ENCODE data around the gene PAFAH1B1.
"Not testable (repeated sequence)": the region's sequence is repeated elsewhere in the genome, so short reads cannot be mapped to it uniquely, and the experiment has no call there.

PAFAH1B1 gene

DNA sequence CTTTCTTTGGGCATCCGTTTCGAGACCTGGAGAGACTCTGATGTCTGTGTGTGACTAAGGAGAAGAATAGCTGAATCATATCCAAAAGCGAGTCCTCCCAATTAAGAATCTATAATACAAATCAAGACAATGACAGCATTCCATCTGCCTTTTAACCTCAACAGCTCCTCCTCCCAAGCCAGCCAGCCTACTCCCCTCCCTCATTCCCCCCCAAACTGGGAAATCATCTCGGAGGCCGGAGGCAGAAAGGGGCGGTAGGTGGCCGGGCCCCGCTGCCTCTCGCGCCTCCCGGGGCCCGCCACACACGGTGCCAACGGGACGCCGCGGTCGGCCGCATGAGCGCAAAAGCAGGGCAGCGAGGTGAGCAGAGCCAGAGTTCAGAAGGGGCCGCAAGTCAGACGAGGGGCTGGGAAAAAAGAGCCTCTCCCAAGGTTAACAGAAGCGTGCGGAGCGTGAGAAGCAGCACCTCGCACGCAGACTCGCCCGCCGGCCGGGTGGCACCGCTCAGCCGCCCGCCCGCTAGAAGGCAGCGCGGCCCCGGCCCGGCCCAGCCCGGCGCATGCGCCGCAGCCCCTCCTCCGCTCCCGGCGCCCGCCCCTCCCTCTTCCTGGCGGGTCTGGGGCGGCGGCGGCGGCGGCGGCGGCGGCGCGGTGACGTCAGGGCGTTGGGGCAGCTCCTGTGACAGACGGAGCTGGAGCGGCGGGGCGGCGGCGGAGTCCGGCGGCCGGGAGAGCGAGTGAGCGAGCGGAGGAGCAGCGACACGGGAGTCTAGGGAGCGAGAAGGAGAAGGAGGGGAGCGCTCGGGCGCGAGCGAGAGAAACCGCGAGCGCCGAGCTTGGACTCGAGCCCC, at the start of gene PAFAH1B1:
Gene PAFAH1B1, plus strand, starts transcription at position 684 of the 850 bp plus-strand sequence. CDS start 44,635 bp downstream, outside the sequence.
- DNase-seq, result peak; percentile 86 to 87

DNA sequence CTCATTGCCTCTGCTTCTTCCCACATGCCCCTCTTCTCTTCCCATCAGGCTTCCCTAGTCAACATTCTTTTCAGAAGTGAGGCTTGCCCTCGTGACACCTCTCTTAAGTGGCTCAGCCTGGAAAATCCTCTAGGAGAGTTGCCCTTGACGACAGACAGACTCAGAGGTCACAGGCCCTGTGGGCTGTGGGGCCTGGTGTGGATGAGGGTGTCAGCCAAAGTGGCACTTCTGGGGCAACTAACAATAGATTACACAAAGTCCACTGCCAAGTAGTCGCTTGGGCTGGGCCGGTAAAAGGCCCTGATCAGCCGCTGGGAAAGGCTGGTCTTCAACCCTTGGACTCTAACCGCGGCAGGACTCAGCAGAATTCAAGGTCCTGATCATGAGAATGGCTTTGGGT, 48.1 kb upstream of the PAFAH1B1 start:
- DNase-seq, result peak in 1 of 2 experiments; percentile 28

DNA sequence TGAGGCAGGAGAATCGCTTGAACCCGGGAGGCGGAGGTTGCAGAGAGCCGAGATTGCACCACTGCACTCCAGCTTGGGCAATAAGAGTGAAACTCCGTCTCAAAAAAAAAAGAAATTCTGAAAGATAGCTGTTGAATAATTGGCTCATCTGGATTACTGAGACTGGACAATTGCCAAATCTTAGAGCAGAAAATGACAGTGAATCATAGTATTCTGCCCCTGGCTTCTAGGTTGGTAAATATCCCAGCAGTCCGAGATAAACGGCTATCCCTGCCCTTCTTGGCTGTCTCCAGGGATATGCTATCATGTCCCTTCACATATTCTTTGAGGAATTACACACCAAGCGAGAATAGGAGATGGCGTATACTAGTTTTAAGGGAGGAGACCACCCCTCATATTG, 46.3 kb upstream of the PAFAH1B1 start:
- no peak for DNase-seq

DNA sequence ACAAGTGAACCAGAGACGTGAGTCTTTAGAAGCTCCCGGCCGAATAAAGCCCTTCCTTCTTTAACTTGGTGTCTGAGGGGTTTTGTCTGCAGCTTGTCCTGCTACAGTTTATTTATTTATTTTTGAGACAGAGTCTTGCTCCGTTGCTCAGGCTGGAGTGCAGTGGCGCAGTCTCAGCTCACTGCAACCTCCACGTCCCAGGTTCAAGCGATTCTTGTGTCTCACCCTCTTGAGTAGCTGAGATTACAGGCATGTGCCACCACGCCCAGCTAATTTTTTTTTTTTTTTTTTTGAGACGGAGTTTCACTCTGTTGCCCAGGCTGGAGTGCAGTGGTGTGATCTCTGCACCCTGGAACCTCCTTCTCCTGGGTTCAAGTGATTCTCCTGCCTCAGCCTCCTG, 45.4 kb upstream of the PAFAH1B1 start:
- not testable (repeated sequence) for DNase-seq

DNA sequence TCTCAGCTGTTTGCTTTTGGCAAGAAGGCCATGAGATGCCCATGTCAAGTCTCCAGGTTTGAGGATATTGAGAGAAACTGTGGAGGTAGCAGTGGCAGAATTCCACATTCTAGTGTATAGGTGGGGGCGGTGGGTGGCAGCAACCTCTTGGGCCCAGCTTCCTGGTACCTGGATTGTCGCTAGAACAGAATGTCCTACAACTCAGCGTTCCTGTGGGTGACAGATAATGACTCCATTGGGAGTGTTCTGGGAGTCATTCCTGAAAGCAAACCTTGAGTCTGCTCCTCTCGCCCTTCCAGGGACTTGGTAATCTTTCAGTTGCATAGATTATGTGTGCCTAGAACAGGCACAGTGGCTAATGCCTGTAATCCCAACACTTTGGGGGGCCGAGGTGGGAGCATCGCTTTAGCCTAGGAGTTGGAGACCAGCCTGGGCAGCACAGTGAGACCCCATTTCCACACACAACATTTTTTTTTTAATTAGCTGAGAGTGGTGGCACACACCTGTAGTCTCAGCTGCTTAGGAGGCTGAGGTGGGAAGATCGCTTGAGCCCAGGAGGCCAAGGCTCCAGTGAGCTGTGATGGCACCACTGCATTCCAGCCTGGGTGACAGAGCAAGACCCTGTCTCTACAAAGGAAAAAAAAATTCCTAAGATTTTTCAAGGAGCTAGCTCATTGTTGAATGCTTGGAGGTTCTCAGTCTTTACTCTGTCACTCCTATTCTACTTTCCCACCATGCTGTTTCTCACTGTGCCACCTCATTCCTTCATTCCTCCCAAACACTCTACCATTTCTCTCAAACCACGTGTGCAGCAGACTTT, 43.9 kb upstream of the PAFAH1B1 start:
- no peak for DNase-seq

DNA sequence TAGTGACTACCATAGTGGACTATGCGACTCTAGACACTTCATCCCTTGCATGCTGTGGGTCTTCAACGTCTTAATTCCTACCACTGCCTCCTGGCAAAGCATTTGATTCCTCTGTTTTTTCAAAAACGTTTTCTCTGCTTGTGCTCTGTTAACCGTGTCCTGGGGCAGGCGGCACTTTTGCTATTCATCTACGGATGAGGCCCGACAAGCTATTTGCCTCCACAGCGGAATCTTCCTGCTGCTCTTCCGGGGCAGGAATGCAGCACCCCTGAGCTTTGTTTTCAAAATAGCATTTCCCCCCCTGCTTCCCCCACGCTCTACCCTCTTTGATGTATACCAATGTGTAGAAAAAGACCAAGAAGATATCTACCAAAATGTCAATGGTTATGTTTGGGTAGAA, 42.0 kb upstream of the PAFAH1B1 start:
- DNase-seq, result no peak

DNA sequence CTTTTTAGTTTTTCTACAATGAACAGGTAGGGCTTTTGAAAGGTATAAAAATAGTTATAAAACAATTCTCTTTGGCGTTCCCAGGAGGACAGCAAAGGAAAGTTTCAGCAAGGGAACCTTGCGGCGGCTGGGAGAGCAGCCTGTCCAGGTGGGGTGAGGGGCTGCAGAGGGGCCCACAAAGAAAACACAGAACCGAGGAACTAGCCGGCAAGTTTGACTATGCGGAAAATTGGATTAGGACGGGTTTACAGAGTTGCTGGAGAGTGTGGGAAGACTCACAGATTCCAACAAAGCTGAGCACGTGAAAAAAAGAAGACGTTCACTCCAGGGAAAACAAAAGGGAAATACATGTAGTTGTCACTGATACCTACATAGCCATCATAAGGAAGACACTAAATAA, 41.5 kb upstream of the PAFAH1B1 start:
- no peak for DNase-seq

DNA sequence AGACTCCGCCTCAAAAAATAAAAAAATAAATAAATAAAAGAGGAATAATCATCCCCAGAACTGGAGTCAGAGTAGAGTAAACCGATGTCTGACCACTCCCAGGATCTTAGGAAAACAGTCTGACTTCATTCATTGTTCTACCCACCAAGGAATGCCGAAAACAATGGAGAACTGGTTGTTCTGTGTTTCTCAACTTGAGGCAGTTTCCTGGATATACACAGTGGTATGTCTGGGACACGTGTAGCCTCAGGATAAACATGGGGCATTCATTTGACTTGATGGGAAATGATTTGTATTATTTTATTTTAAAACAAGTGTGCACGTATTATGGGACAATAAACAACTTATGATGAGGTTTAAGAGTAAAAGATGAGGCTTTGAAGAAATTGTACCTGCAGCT, 32.8 kb upstream of the PAFAH1B1 start:
- no peak for DNase-seq

DNA sequence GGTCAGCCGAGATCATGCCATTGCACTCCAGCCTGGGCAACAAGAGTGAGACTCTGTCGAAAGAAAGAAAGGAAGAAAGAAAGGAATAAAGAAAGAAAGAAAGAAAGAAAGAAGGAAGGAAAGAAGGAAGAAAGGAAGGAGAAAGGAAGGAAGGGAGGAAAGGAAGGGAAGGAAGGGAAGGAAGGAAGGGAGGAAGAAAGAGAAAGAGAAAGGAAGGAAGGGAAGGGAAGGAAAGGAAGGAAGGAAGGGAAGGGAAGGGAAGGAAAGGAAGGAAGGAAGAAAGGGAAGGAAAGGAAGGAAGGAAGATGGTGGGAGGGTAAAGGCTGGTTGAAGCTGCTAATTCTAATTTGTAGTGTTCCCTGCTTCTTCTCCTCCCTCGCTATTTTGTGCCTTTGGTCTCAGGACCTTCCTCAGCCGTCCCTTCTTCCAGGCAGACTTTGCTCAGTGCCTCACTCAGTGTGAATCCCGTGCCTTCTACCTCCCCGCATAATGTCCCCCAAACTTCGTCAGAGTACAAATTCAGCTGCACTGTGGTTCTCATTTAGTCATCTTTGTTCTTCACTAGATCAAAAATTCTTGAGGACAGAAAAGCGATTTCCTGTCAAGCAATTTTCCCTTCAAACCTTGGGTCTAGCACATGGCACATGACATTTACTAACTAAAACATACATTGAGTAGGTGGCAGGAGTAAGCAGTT, 31.1 kb upstream of the PAFAH1B1 start:
- no peak for DNase-seq

DNA sequence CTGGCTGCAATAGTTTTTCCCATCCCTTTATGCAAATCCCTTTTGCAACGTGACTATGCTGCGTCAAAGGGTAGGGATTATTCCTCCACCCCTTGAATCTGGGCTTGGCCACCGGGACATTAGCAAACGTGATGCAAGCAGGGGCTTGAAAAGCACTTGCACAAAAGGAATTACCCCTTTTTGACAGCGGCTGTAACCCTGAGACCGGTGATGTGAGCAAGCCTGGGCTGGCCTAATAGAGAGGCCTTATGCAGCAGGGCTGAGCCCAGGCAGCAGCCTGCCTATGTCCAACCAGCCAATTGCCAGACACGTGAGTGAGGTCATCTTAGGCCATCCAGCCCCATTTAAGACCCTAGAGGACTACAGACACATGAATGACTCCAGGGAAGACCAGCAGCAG, 30.4 kb upstream of the PAFAH1B1 start:
- DNase-seq, result peak in 1 of 2 experiments; percentile 50

DNA sequence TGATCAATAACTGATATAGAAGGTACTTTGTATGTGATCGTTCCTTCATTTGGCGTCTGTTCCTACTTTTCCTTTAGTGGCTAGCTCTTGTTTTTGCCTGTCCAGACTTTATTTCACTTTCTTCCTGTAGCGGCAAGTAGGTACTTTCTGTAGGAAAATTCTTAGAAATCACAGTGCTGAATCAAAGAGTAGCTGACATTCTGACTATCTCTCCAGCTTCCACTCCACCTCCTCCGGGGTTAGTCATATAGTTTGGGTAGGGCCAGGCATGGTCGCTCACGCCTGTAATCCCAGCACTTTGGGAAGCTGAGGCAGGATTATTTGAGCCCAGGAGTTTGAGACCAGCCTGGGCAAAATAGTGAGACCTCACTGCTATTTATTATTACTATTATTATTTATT, 29.9 kb upstream of the PAFAH1B1 start:
- no peak for DNase-seq

DNA sequence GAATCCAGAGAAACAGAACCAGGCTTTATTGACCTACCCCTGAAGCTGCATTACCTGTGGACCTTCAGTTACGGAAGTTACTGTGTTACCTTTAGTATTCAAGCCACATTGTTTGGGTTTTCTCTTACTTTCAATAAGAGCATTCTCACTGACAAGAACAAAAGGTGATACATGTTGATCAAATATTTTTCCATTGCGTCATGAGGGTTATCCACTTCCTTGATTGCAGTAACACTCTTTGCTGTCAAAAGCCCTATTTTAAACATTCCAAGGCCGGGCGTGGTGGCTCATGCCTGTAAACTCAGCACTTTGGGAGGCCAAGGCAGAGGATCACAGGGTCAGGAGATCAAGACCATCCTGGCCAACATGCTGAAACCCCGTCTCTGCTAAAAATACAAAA, 28.6 kb upstream of the PAFAH1B1 start:
- no peak for DNase-seq

DNA sequence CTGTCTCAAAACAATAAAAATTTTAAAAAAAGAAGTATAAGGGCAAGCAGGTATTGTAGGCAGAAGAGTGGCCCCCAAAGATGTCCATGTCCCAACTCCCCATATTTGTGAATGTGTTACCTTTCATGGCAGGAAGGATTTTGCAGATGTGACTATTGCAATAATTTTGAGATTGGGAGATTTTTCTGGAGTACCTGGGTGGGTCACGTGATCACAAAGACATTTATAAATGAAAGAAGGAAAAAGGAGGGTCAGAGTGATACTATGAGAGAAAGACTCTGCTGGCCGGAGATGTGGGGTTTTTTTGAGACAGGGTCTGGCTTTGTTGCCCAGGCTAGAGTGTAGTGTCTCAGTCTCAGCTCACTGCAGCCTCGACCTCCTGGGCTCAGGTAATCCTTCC, 27.4 kb upstream of the PAFAH1B1 start:
- no peak for DNase-seq

DNA sequence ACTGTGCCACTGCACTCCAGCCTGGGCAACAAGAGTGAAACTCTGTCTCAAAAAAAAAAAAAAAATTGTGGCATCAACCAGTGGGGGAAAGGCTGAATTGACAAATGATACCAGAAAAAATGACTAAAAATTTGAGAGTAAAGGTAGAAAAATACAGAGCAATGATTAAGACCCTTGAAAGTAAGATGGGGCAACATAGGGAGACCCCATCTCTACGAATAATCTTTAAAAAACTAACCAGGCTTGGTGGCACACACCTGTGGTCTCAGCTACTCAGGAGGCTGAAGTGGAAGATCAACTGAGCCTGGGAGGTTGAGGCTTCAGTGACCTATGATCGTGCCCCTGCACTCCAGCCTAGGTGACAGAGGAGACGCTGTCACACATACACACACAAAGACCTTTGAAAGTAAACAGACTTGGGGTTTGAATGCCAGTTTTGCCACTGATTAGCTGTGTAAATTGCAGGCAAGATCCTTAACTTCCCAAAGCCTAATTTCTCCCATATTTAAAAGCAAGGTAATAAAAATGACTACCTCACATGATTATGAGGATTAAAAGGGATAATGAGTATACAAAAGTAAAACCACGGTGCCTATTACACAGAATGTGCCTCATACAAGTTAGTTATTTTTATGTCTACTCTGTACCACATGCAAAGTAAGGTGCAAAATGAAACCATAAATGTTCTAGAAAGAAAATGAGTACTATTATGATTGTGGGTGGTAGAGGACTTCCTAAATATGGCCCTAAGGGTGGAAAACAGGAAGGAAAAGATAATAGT, 21.7 kb upstream of the PAFAH1B1 start:
- no peak for DNase-seq

DNA sequence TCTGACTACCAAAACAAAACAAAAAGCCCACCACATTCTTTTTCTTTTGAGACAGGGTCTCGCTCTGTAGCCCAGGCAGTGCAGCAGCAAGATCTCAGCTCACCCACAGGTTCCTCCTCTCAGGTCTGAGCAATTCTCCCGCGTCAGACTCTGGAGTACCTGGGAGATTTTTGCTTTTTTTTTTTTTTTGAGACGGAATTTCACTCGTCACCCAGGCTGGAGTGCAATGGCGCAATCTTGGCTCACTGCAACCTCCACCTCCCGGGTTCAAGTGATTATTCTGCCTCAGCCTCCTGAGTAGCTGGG, 21.2 kb upstream of the PAFAH1B1 start:
- not testable (repeated sequence) for DNase-seq

DNA sequence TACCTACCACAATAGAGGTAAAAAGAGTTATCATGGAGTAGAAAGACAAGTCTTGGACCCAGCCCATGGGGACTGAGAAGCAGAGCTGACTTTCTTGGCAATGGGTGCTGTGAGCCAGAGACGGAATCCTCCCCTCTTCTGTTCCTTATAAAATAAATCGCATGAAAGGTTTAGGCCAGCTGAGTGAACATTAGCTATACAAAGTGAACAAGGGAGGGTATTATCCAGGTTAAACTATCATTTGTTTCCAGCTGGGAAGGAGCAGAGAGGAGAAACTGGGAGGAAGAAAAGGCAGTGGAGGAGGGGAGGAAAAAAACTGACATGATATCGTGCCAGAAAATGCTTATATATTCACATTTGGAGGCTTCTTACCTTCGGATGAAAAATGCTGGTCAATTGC, 13.3 kb upstream of the PAFAH1B1 start:
- DNase-seq, result no peak

DNA sequence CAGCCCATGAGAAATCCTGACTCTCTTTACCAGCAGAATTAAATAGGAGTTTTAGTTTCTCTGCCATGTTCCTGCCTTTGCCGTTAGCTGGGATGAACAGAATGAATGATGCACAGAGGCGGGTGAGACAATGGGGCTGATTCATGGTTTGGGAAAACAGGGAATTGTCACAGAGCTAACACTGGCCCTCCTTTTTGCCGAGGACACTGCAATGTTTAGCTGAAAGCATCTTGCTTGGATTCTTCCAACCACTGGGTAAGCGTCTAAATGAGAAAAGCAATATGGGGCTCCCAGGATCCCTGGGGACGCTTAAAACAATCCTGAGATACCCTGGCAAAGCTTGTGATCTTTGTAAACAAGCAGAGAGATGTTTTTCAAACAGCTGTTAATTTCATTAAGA, 12.8 kb upstream of the PAFAH1B1 start:
- no peak for DNase-seq

DNA sequence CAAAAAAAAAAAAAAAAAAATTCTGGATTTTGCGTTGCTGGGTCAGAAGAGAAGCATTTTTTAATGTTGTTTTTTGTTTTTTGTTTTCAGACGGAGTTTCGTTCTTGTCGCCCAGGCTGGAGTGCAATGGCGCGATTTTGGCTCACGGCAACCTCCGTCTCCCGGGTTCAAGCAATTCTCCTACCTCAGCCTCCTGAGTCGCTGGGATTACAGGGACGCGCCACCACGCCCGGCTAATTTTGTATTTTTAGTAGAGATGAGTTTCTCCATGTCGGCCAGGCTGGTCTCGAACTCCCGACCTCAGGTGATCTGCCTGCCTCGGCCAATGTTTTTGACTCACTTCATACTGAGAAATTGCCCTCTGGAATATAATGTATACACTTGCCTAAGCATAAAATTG, 11.0 kb upstream of the PAFAH1B1 start:
- DNase-seq, result no peak

DNA sequence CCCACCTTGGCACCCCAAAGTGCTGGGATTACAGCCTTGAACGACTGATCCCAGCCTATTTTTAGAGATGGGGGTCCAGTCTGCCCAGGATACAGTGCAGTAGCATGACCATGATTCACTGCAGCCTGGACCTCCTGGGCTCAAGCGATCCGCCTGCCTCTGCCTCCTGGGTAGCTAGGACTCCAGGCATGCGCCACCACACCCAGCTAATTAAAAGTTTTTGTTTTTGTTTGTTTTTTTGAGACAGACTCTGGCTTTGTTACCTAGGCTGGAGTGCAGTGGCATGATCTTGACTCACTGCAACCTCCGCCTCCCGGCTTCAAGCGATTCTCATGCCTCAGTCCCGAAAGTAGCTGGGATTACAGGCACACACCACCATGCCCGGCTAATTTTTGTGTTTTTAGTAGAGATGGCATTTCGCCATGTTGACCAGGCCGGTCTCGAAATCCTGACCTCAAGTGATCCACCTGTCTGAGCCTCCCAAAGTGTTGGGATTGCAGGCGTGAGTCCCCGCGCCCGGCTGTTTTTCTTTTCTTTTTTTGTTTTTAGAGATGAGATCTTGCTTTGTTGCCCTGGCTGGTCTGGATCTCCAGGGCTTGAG, 2.3 kb upstream of the PAFAH1B1 start:
- DNase-seq, result no peak

DNA sequence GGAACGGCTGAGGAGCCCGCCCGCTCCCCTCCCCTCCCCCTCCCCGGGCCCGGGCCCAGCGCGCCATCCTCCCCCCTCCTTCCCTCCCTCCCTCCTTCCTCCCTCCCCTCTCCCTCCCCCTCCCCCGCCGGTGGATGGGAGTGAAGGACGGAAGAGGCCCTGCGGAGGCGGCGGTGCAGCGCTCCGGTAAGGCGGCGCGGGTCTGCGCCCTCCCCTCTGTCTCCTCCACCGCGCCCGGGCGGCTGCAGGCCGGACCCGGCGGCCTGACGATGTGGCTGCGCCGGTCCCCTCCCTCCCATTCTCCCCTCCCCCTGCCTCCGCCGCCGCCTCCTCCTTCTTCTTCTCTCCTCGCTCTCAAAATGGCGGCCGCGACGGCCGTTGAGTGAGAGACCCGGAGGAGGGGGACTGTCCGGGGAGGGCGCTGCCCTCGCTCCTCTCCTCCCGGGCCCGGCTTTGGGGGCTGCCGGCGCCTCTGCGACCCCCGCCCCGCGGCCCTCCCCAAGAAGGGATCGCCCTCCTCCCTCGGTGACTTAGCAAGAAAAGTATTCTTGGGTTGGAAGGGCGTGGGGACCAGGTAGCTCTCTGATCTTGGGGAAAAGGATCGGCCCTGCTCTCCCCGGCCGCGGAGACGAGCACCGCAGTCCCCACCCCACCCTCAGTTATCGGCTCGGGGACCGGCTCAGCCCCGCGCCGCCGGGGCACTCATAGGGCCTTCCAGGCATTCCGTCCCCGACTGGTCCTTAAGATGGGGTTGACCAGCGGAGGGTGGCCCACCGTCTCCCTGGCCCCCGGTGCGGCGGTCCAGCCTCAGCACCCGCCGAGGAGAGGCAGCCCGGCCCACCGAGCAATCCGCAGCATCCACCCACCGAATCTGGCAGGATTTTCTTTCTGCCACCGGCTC, 617 bp downstream of the PAFAH1B1 start:
- peak; percentile 65 to 68 for DNase-seq

Data from NCI-H524 (cell line).